Measurements from ENCODE around the gene UNC45B.

- TF ChIP-seq POLR2AphosphoS5 (IDR thresholded peaks at IDR 0.05; ENCODE audit: borderline replicate concordance, low read depth, low read length) = no peak
- TF ChIP-seq EZH2 (IDR thresholded peaks at IDR 0.05) = no peak
Observed at GRCh38 chr17:35183332-35183731, 35.7 kb downstream of the UNC45B start.
